ENCODE results near the gene SYNE1.
"Not testable (repeated sequence)": the region's sequence is repeated elsewhere in the genome, so short reads cannot be mapped to it uniquely, and the experiment has no call there.

SYNE1 gene

GRCh38 chr6:152502421-152503188, 134.6 kb downstream of the SYNE1 start:
- no peak for DNase-seq (ENCODE audit: low read depth)
- no peak overlapping the region for H3K4me3 ChIP-seq (ENCODE audit: low read depth, low read length)

DNA sequence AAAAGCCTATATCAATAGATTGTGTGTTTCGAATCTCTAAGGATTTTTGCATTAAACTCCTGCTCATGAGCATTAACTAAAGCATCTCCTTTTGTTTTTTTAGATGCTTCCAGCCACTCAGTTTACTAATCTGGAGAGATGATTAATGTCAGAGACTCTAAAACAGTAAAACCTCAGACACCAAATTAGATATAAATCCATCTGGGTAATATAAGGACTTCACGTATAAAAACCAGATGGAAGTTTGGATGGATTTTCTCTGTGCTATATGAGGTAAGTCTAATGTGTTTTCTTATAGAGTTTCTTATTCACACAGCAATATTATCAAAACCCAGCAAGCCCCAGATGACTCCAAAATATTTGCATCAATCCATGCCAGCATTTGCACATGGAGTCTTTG, 137.2 kb downstream of the SYNE1 start:
- H3K4me3 ChIP-seq (ENCODE audit: low read depth, low read length): no peak overlapping the region
- DNase-seq (ENCODE audit: low read depth): no peak

DNA sequence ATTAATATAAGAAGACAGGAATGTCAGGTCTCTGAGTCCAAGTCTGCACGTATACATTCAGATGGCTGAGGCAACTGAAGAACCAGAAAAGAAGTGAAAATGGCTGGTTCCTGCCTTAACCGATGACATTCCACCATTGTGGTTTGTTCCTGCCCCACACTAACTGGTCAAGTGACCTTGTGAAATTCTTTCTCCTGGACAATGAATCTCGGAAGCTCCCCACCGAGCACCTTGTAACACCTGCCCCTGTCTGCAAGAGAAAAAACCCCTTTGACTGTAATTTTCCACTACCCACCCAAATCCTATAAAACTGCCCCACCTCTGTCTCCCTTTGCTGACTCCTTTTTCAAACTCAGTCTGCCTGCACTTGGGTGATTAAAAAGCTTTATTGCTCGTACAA, 140.4 kb downstream of the SYNE1 start:
- no peak overlapping the region for H3K4me3 ChIP-seq (ENCODE audit: low read depth, low read length)
- no peak for DNase-seq (ENCODE audit: low read depth)

DNA sequence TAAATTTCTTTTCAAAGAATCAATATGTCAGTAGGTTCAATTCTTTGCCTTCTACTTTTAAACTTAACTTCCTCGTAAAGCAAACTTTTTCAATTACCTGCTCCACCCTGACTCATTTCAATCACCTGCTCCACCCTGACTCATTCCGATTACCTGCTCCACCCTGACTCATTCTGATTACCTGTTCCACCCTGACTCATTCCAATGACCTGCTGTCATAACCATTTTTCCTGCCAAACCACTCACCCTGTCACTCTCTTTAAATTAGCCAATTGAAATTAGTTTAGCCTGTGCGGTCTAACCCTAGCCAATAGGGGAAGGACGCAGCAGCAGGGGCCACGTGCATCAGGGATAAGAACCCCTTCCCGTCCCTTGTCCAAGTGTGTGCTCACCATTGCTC, 141.7 kb downstream of the SYNE1 start:
- H3K4me3 ChIP-seq (ENCODE audit: low read depth, low read length); DNase-seq (ENCODE audit: low read depth): not testable (repeated sequence)

GRCh38 chr6:152492281-152492680, 144.9 kb downstream of the SYNE1 start:
- H3K4me3 ChIP-seq (ENCODE audit: low read depth, low read length); DNase-seq (ENCODE audit: low read depth): not testable (repeated sequence)

- DNase-seq (ENCODE audit: low read depth); H3K4me3 ChIP-seq (ENCODE audit: low read depth, low read length): not testable (repeated sequence)
These were observed 145.7 kb downstream of the SYNE1 start for GRCh38 chr6:152491501-152491900.

GRCh38 chr6:152490971-152491378, 146.2 kb downstream of the SYNE1 start:
- DNase-seq (ENCODE audit: low read depth); H3K4me3 ChIP-seq (ENCODE audit: low read depth, low read length): not testable (repeated sequence)

- no peak overlapping the region for H3K4me3 ChIP-seq (ENCODE audit: low read depth, low read length)
- no peak for DNase-seq (ENCODE audit: low read depth)
These were observed 152.4 kb downstream of the SYNE1 start for GRCh38 chr6:152484806-152485205.

- DNase-seq (ENCODE audit: low read depth): no peak
- H3K4me3 ChIP-seq (ENCODE audit: low read depth, low read length): no peak overlapping the region
These were observed 154.9 kb downstream of the SYNE1 start for GRCh38 chr6:152482289-152482688.

DNA sequence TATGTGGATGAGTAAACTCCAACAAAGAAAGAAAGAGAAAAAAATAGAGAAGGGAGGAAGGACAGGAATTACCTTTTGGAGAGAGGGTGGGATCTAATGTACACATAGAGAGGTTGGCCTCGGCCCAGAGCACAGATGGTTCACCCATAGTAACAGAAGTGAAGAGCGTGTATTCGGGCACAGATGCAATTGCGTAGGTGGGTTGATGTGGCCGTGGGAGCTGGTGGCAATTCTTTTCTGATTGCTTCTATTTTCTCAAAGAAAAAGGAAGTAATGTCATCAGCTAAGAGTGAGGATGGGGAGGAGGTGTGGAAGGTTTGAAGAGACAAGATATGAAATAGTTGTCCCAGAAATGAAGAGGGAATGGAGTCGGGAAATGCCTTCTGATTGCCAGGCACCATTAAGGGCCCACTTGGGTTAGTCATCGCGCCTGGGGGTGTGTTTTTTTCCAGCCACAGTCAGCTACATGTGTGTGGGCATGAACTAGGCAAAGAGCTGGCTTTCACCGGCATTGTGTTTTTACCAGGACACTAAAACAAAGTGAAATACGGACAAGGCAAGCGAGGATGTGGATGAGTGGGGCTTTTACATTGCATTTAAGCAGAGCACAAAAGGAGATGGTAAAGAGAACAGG, 158.7 kb downstream of the SYNE1 start:
- no peak for DNase-seq (ENCODE audit: low read depth)
- no peak overlapping the region for H3K4me3 ChIP-seq (ENCODE audit: low read depth, low read length)

DNA sequence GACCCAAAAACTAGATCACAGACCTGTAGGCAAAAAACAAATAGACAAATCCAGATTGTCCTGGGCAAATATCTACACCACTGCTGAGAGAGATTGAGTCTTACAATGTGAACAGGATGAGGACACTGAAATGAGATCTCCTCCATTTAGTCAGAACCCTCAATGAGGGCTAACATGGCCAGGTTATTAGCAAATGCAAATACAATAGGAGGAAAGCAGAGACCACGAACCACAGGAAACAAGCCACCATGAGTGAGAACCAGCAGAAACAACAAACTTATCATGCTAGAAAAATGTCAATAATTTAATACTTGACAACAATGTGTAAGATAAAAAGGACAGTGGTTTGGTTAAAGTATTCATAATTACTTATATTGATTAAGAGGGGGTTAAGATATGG, 162.8 kb downstream of the SYNE1 start:
- DNase-seq (ENCODE audit: low read depth): no peak
- H3K4me3 ChIP-seq (ENCODE audit: low read depth, low read length): no peak overlapping the region

- H3K4me3 ChIP-seq (ENCODE audit: low read depth, low read length): no peak overlapping the region
- DNase-seq (ENCODE audit: low read depth): no peak
These were observed 164.8 kb downstream of the SYNE1 start for GRCh38 chr6:152472325-152472724.

DNA sequence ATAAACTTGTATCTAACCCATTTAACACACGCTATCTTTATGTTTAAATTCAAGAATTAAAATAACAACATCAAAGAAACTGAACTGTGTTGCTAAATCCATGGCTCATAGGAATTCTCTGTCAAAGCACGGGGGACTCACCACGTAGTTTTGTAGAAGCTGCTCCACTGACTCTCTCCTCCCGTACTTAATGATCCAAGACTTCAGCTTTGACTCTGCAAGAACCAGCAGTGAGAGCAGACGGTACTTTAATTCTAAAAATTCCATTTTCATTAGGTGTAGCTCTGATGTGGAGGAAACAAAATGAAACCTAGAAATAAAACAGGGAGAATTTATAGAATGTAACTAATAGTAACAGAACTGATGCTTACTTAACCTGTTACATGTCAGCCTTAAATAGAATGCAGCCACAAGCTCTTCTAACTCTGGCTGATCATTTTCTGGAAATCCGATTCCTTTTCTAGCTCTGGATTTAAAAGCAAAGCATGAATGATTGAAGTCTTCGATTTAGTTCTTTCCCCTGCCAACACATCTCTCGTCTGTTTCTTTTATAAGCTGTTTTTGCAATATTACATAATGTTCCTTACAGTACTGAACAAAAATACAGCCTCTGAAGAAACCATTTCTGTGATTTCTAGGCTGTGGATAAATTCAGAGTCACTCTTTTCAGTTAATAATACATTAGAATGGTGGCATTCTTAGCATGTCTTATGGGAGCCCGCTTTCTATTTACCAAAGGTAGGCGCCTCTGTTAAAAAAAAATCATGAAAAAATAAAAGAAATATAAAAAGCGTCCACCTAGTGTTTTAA, 165.5 kb downstream of the SYNE1 start:
- H3K4me3 ChIP-seq (ENCODE audit: low read depth, low read length): peak overlapping the region; percentile 27
- DNase-seq (ENCODE audit: low read depth): no peak

- no peak overlapping the region for H3K4me3 ChIP-seq (ENCODE audit: low read depth, low read length)
- DNase-seq (ENCODE audit: low read depth): no peak
These were observed 174.0 kb downstream of the SYNE1 start for GRCh38 chr6:152463164-152463563.

DNA sequence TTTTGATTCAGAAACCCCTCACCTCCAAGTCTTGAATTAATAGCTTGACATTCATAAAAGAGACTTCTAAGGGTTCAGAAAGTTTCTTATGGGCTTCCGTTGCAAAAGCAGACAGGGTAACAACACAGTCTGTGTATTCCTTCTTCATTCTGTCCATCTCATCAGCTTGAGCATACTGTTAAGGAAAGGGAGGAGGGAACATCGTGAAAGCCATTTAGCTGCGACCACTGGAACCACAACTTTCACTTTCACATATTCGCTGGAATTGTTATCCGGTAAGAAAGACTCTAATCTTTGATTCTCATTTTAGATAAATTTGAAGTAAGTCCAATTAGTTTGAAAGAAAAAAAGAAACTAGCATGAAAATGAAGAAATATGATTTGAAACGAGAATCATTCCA, 174.4 kb downstream of the SYNE1 start:
- no peak for DNase-seq (ENCODE audit: low read depth)
- no peak overlapping the region for H3K4me3 ChIP-seq (ENCODE audit: low read depth, low read length)

GRCh38 chr6:152461556-152461955, 175.6 kb downstream of the SYNE1 start:
- no peak overlapping the region for H3K4me3 ChIP-seq (ENCODE audit: low read depth, low read length)
- DNase-seq (ENCODE audit: low read depth): no peak

- H3K4me3 ChIP-seq (ENCODE audit: low read depth, low read length): no peak overlapping the region
- peak; percentile 24 for DNase-seq (ENCODE audit: low read depth)
These were observed 178.2 kb downstream of the SYNE1 start for GRCh38 chr6:152458648-152459644.

DNA sequence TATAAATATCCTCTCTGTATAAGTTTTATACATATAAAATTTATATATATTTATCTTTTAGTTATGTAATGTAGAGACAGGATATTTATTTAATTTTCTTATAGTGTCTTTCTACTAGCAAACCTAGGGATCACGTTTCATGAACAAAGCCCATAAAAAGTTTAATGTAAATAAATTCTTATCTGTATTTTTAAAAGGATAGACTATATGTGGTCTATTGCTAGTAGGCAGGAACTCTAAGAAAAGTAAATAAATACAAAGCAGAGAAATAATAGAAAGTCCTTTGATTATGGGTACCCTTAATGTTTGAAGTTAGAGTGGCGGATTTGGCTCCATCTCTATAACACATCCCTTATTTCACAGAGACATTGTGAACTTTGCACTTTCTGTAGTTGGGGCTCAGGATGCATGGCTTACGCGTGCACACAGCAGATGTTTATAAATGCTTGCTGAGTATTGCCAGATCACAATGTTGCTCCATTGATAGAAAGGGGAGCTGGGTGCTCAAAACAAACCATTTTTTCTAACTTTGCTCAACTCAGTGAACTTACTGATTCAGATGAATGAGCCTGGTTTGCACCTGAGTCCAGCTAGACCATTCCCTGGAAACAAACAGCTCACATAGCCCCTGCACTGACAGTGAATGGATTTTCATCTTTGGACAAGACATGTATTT, 179.1 kb downstream of the SYNE1 start:
- H3K4me3 ChIP-seq (ENCODE audit: low read depth, low read length): no peak overlapping the region
- DNase-seq (ENCODE audit: low read depth): no peak

- H3K4me3 ChIP-seq (ENCODE audit: low read depth, low read length): no peak overlapping the region
- DNase-seq (ENCODE audit: low read depth): no peak
These were observed 183.2 kb downstream of the SYNE1 start for GRCh38 chr6:152454003-152454402.
